Measurements from ENCODE around the gene NMRK1. TPM values are rescaled to one million over a fixed set of nuclear protein-coding genes. Genes with fewer than 3 reads are reported as not detected.

NMRK1 gene
- total RNA-seq, 1 experiment from 2014 or later: 20.9 TPM

GRCh38 chr9:75106857-75107256 lies 18.9 kb upstream of the NMRK1 start:
- in situ Hi-C loops (cut with HindIII; ENCODE audit: low pct_unique_long_range_greater_than_20kb, low sequenced_read_pairs): no loop called here
- DNase-seq (ENCODE audit: low read depth, low spot score): no peak

GRCh38 chr9:75105841-75106240 lies 17.9 kb upstream of the NMRK1 start:
- in situ Hi-C loops (cut with HindIII; ENCODE audit: low pct_unique_long_range_greater_than_20kb, low sequenced_read_pairs): no loop called here

DNA sequence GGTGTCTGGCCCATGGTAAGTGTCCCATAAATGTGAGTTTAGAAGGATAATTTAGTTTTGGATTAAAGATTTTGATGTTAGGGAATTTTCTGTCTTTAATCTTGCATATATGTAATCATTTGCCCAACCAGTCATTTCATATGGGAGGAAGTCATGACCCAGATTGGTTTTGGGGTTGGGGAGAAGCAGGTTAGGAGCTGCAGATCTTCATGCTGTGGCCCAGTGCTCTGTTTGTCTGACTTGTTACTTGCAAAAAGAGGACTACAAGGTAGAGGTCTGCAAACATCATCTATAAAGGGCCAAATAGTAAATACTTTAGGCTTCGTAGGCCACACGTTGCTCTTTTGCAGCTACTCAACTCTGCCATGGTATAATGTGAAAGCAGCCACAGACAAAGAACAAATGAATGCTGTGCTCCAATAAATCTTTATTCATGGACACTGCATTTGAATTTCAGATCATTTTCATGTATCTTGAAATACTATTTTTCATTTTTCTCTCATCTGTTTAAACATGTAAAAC lies 17.1 kb upstream of the NMRK1 start:
- in situ Hi-C loops (cut with HindIII; ENCODE audit: low pct_unique_long_range_greater_than_20kb, low sequenced_read_pairs): no loop called here
- DNase-seq (ENCODE audit: low read depth, low spot score): no peak

More at GRCh38 chr9:75105841-75106240, 17.9 kb upstream of the NMRK1 start:
- peak; percentile 70 for DNase-seq (ENCODE audit: low read depth, low spot score)

DNA sequence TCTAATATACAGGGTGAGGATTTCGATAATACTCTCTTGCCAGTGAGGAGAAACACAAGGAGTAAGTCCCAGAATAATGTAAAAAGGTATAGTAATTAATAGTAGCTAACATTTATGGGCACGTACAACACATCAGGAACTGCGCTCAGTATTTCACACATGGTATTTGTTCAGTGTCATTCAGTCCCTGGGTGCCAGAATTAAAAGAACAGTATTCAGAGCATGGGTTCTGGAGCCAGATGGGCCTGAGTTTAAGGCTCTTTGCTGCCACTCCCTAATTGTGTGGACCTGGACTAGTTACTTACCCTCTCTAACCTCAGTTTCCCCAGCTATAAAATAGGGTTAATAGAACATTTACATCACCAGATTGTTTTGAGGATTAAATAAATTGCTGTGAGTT lies 16.7 kb upstream of the NMRK1 start:
- DNase-seq (ENCODE audit: low read depth, low spot score): no peak
- in situ Hi-C loops (cut with HindIII; ENCODE audit: low pct_unique_long_range_greater_than_20kb, low sequenced_read_pairs): no loop called here

- no peak for DNase-seq (ENCODE audit: low read depth, low spot score)
- in situ Hi-C loops (cut with HindIII; ENCODE audit: low pct_unique_long_range_greater_than_20kb, low sequenced_read_pairs): no loop called here
Measured at GRCh38 chr9:75102177-75102790, 14.3 kb upstream of the NMRK1 start.

DNA sequence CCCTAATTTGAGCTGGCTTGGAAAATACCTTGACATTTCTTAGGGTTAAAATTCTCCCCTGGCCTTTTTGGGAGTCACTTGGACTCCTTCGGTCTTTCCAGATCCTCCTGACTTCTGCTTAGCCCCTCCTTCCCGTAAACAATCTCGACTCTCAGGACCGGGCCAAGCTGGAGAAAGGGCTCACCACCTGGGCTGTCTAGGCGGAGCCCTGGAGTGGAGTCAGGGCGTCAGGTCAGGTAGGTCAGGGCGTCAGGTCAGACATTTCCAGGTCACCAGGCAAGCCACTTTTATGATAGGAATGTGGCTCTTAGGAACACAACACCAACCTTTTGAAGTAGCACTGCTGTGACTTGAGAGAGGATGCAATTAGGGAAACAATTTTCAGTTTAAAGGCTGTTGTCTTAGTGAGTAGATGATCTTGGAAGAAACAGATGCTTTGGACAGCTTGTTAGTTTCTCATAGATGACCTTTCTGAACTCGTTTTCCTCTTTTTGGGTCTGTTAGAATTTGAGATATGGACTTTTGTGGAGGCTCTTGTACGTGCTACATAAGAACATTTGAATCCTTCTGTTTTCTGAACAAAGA lies 13.1 kb upstream of the NMRK1 start:
- no peak for DNase-seq (ENCODE audit: low read depth, low spot score)

DNA sequence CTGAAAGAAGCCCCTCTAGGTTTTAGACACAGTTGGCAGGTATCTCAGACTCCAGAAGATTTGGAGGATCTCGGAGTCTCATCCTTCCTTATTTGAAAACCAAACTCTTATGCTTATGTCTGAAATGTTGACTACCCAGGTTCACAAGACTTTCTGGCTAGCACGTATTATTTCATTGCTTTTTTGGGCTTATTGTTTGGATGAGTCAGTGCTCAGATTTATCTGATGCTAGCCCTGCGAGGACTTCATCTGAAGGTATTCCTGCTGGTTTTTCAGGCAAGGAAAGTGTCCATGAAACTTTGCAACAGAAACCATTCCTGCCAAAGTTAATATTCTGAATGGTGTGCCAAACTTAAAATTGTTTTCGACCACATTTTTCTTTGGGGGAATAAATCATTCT lies 8.8 kb upstream of the NMRK1 start:
- DNase-seq (ENCODE audit: low read depth, low spot score): no peak
- in situ Hi-C loops (cut with HindIII; ENCODE audit: low pct_unique_long_range_greater_than_20kb, low sequenced_read_pairs): no loop called here

More for the DNA sequence above, 13.1 kb upstream of the NMRK1 start:
- in situ Hi-C loops (cut with HindIII; ENCODE audit: low pct_unique_long_range_greater_than_20kb, low sequenced_read_pairs): no loop called here

DNA sequence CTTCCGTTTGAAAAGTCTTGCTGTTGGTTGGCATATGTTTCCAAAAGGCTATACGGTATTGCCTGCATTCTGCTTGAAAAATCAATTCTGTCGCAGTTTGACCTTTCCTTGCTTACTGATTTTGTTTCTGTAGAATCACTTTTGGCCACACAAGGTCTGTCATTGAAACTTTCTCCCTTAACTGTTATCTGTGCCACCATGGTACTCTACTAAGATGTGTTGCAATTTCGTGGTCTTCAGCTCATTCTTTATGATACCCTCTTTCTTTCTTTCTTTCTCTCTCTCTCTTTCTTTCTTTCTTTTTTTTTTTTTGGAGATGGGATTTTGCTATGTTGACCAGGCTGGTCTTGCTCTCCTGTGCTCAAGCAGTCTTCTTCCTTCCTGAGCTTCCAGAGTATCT lies 4.8 kb upstream of the NMRK1 start:
- in situ Hi-C loops (cut with HindIII; ENCODE audit: low pct_unique_long_range_greater_than_20kb, low sequenced_read_pairs): no loop called here
- DNase-seq (ENCODE audit: low read depth, low spot score): no peak

DNA sequence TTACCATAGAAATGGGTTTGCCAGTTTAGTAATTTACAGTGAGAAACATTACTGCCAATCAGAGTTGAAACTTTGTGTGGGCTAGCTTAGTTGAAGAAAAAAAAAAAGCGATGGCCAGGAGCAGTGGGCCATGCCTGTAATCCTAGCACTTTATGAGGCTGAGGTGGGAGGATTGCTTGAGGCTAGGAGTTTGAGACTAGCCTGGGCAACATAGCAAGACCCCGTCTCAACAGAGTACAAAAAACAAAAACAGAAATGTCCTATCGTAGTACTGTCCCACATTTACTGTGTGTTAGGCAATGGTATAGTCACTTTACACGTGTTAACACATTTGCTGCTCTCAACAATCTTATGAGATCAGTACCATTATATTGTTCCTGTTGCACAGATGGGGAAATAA lies 2.6 kb upstream of the NMRK1 start:
- DNase-seq (ENCODE audit: low read depth, low spot score): no peak
- in situ Hi-C loops (cut with HindIII; ENCODE audit: low pct_unique_long_range_greater_than_20kb, low sequenced_read_pairs): no loop called here

GRCh38 chr9:75089373-75089766 lies 1.4 kb upstream of the NMRK1 start:
- DNase-seq (ENCODE audit: low read depth, low spot score): no peak
- in situ Hi-C loops (cut with HindIII; ENCODE audit: low pct_unique_long_range_greater_than_20kb, low sequenced_read_pairs): no loop called here

- DNase-seq (ENCODE audit: low read depth, low spot score): peak; percentile 73
- in situ Hi-C loops (cut with HindIII; ENCODE audit: low pct_unique_long_range_greater_than_20kb, low sequenced_read_pairs): no loop called here
Measured at GRCh38 chr9:75088646-75089372, 854 bp upstream of the NMRK1 start.

GRCh38 chr9:75087289-75087823 lies 599 bp downstream of the NMRK1 start:
- in situ Hi-C loops (cut with HindIII; ENCODE audit: low pct_unique_long_range_greater_than_20kb, low sequenced_read_pairs): no loop called here
- peak; percentile 63 for DNase-seq (ENCODE audit: low read depth, low spot score)

GRCh38 chr9:75086541-75087288 lies 1.2 kb downstream of the NMRK1 start:
- DNase-seq (ENCODE audit: low read depth, low spot score): peak; percentile 13
- in situ Hi-C loops (cut with HindIII; ENCODE audit: low pct_unique_long_range_greater_than_20kb, low sequenced_read_pairs): no loop called here

DNA sequence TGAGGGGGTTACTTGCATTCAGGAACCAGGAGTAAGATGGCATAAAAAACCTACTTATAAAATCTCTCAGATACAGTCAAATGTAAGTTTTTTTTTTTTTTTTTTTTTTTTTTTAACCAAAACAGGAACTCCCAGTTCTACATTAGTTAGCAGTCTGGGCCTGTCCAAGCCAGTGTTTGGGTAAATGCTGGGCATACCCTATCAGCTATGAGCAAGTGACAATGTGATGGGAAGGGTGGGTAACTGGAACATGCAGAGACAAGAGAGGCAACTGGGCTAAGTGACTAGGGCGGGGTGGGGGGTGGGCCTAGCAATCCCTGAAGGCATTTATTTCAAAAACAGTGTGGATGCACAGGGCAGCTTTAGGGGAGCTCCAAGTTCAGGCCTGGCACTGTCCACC lies 2.3 kb downstream of the NMRK1 start:
- in situ Hi-C loops (cut with HindIII; ENCODE audit: low pct_unique_long_range_greater_than_20kb, low sequenced_read_pairs): no loop called here
- no peak for DNase-seq (ENCODE audit: low read depth, low spot score)

DNA sequence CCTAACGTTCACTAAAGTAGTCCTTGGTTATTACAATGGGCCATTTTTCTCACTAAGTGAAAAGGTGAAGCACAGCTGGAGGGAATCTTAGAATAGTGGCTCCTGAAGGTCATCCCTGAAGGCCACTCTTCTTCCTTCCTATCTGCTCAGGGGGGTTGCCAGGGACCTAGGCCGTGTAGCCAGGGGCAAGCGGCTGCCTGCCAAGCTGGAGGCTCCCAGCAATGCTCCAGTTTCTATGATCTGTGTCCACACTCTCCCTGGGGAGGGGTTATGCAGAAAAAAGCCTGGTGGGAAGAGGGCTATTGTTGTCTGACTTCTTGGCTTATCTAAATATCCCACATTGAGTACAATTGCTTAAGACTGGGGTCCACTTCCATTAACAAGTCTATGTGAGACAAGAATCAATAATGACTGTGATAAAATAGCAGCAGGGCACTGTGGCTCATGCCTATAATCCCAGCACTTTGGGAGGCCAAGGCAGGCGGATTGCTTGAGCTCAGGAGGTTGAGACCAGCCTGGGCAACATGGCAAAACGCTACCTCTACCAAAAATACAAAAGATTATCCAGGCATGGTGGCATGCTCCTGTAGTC lies 3.8 kb downstream of the NMRK1 start:
- in situ Hi-C loops (cut with HindIII; ENCODE audit: low pct_unique_long_range_greater_than_20kb, low sequenced_read_pairs): no loop called here

DNA sequence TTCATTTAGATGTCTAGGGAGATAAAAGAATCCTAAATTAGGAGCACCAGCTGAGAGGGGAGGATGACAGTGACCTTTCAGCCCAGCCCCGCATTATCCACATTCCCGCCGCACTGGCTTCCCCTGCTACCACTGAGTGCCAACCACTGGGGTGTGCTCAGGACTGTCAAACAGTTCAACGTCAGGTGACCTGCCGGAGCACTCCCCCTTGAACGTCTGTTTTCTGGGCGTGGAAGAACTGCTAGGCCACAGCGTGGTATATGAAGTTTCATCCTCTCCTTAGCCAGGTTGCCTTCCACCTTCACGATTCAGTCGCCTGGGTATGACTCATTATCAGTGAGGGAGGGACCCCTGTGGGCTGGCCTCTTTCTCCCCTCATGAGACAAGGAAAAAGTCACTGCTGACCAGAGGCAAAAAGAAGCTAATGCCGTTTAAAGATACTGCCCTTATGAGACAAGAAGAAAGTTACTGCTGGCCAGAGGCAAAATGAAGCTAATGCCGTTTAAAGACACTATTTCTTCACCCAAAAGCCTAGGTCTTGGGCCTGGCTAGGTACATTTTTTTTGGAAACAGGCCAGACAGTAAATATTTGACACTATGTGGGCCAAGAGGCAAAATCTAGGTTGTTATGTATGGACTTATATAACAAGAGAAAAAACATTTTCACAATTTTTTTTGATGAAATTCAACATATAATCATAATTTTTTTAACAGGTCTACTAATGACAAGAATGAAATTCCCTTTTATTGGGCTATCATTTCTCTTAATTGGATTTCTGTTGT lies 4.6 kb downstream of the NMRK1 start:
- DNase-seq (ENCODE audit: low read depth, low spot score): peak; percentile 54
- in situ Hi-C loops (cut with HindIII; ENCODE audit: low pct_unique_long_range_greater_than_20kb, low sequenced_read_pairs): no loop called here

More for the DNA sequence above, 3.8 kb downstream of the NMRK1 start:
- peak; percentile 55 for DNase-seq (ENCODE audit: low read depth, low spot score)

- DNase-seq (ENCODE audit: low read depth, low spot score): no peak
- in situ Hi-C loops (cut with HindIII; ENCODE audit: low pct_unique_long_range_greater_than_20kb, low sequenced_read_pairs): no loop called here
Measured at GRCh38 chr9:75081632-75082031, 6.3 kb downstream of the NMRK1 start.

Measured in SK-MEL-5 (cell line).